Right cardiac atrium (tissue), 5 donors: ENCODE results near the gene USP13. TPM values are rescaled to one million over a fixed set of nuclear protein-coding genes. Genes with fewer than 3 reads are reported as not detected.

Experiments
- ATAC-seq, 2 donors: fragments of 200-7000 bp; cut with Tn5 transposase; one replicate each; pipeline versions ENCODE4 v1.8.0 to v1.9.1; 2020; ENCODE audit warnings: moderate library complexity in 2 of 2, mild to moderate bottlenecking in 1 of 2
- DNase-seq, 3 donors: peaks; one replicate each; pipeline ENCODE4 v3.0.0-alpha.2; 2020
- H3K27ac ChIP-seq: one replicate; pipeline ENCODE4 v1.5.1; 2013; ENCODE audit warnings: mild to moderate bottlenecking, low read length, control low read depth, moderate library complexity
- H3K27me3 ChIP-seq: one replicate; pipeline ENCODE4 v1.6.1; 2013; ENCODE audit not compliant: control insufficient read depth, insufficient read depth
- H3K4me1 ChIP-seq: one replicate; pipeline ENCODE4 v1.6.1; 2013; ENCODE audit warnings: low read length; ENCODE audit not compliant: control insufficient read depth, insufficient read depth
- H3K4me3 ChIP-seq: one replicate; pipeline ENCODE4 v1.5.1; 2013; ENCODE audit warnings: low read length, control low read depth
- H3K9me3 ChIP-seq: one replicate; pipeline ENCODE4 v1.6.1; 2013; ENCODE audit warnings: low read length; ENCODE audit not compliant: control insufficient read depth
- WGBS: extraction: QIAGEN DNeasy Blood & Tissue Kit; methylation state at CpG from one replicate; pipeline ENCODE4 v1.1.7; 2013; 5-methylcytosine and 5-hydroxymethylcytosine counted together
- intact Hi-C, 4 donors: fragments of 100-400 bp; cut with DNase I; formaldehyde crosslinking; loops; one replicate each; pipeline versions ENCODE4 v1.11.0 to v1.14.0; 2022 to 2023
- polyA plus RNA-seq: library from polyadenylated mRNA; stranded (reverse); fragments of 200-250 nt; gene quantifications from one replicate; pipeline ENCODE4 v1.2.3, GENCODE V29; 2013
- total RNA-seq, 4 donors: library from RNA; stranded (reverse); fragmentation: NEBNext Ultra II Directional; extraction: Animal tissue kit (Norgen Biotek cat#: 25700); gene quantifications; one replicate each; pipeline ENCODE4 v1.2.1, GENCODE V29; 2021
- donor health status: healthy with polysubstance abuse.
- donor health status: DM: no; HTN: yes; CAD: no.
- donor health status: DM: no; HTN: no; CAD: no.
- donor health status: DM: no; HTN: yes; CAD: no; lungs with severe emphysema.
- donor health status: DM: yes; HTN: yes; CAD: no.

Gene USP13
- total and polyA plus RNA-seq, 5 donors, result 20.0 to 101 (median 71.0) TPM

DNA sequence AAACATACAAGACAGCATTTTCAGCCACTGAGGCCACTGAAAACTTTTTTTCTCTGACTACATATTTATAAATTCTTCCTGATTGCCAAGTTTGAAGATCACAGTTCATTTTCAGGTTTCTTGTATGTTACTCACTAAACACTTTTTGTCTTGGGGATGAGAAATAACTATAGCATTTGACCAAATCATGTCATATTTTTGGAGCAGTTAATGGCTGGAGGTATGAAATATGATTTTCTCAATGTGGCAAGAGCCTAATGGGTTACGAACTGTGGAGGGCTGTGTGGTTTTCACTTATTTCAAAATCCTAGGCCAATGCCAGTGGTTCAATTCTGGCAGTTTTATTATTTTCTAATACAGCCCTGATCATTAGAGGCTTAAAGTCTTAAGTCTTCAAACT is 64.4 kb downstream of the USP13 start:
- intact Hi-C loops, result loop anchor here in 1 of 4 donors (10.0 kb wide), 1 partner anchor 62 kb away; the partner anchor contains the start of gene USP13
- no peak for DNase-seq
- H3K9me3 ChIP-seq, result no peaks in the 10 kb centered on the region
- ATAC-seq, result no peak
- 93% methylated on average over 1 of the region's 1 CpG for WGBS
- no peak overlapping the region for H3K27ac ChIP-seq
- no peak overlapping the region for H3K4me3 ChIP-seq
- no peaks in the 10 kb centered on the region for H3K27me3 ChIP-seq
- peaks cover 4% of the 10 kb centered on the region for H3K4me1 ChIP-seq

- Histone ChIP-seq H3K9me3 (no peaks in the 10 kb centered on the region), H3K27ac (no peak overlapping the region), H3K4me3 (no peak overlapping the region), H3K27me3 (no peaks in the 10 kb centered on the region), H3K4me1 (no peaks in the 10 kb centered on the region)
- no peak for DNase-seq
- intact Hi-C loops, result loop anchor here in 1 of 4 donors (10.0 kb wide), 1 partner anchor 64 kb away; the partner anchor contains the start of gene USP13
- ATAC-seq, result no peak
- WGBS, result 92% methylated on average over 10 of the region's 10 CpGs
Measured at GRCh38 chr3:179719048-179719734, 66.4 kb downstream of the USP13 start.

DNA sequence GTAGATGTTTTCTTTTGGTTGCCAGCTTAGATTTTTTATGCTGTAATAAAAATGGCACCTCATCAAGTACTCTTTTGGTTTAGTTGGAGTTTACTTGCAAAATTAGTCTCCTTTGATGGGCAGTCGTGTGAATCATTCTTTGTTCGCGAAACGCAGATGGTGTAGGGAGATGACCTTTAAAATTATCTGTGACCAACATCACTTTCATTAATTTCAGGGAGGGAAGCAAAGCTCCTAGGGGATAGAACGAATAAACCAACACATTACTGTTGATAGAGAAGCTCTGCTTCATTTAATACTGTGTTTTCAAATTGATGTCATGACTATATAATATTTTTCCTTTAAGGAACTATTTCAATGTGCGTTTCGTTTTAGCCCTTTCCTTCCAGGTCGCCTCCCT is 67.4 kb downstream of the USP13 start:
- Histone ChIP-seq H3K27ac (no peak overlapping the region), H3K27me3 (no peaks in the 10 kb centered on the region), H3K4me3 (no peak overlapping the region), H3K9me3 (no peaks in the 10 kb centered on the region), H3K4me1 (no peaks in the 10 kb centered on the region)
- intact Hi-C loops, result no loop called here
- 79% methylated on average over 8 of the region's 8 CpGs for WGBS
- ATAC-seq, result no peak
- no peak for DNase-seq

- no peaks in the 10 kb centered on the region for H3K9me3 ChIP-seq
- intact Hi-C loops, result no loop called here
- no peaks in the 10 kb centered on the region for H3K27me3 ChIP-seq
- no peak overlapping the region for H3K27ac ChIP-seq
- peaks cover 5% of the 10 kb centered on the region for H3K4me1 ChIP-seq
- DNase-seq (no peak), ATAC-seq (no peak)
- no peak overlapping the region for H3K4me3 ChIP-seq
Measured at GRCh38 chr3:179723617-179724016, 70.8 kb downstream of the USP13 start.

DNA sequence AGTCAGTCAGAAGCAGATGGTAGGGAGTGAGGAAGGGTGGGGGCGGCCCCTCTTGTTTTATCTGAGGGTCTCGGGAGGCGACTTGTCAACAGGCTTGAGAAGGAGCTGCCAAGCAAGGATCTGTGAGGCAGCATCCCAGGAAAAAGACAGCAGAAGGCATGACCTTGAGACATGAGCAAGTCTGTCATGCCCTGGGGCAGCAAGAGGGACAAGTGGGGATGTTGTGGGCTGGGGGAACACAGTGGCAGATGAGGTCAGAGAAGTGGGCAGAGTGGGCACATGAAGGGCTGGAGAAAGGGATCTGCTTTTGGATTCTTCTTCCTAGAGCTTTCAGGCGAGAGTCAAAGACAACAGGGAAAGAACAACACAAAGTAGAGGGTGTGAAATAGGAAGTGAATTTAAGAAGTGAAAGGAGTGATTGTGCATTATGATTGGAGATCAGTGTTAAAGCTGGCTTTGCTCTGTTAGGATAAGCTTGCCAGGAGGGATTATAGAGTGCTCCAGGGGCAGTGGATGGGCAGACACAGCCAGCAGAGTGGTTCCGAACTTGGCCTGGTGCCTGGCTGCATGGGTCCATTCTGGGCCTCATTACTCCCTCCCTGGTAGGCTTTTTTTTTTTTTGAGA is 73.3 kb downstream of the USP13 start:
- DNase-seq (peak in 1 of 3 donors; percentile 65), ATAC-seq (peak; percentile 45 to 49)
- Histone ChIP-seq H3K9me3 (no peaks in the 10 kb centered on the region), H3K4me3 (no peak overlapping the region), H3K4me1 (peaks cover 5% of the 10 kb centered on the region), H3K27ac (peak overlapping the region; percentile 39), H3K27me3 (no peaks in the 10 kb centered on the region)
- 69% methylated on average over 5 of the region's 5 CpGs for WGBS
- intact Hi-C loops, result no loop called here

DNA sequence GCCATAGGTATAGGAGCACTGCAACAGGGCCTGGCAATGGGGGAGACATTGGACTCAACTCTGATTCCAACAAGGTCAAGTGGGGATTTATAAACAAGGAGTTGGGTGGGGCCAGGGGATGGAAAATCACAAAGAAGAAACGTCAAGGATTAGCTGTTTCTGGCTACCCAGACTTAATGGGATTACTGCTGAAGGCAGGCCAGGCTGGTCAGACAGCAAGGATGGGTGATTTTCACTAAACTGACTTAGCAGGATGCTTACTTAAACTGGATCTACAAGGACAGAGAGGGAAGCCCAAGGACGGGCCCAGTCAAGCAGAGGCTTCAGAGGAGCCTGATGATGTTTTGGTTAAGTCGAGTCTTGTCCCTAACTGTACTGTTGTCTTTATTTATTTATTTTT is 76.2 kb downstream of the USP13 start:
- Histone ChIP-seq H3K27me3 (no peaks in the 10 kb centered on the region), H3K9me3 (no peaks in the 10 kb centered on the region), H3K27ac (no peak overlapping the region), H3K4me1 (peaks cover 8% of the 10 kb centered on the region), H3K4me3 (no peak overlapping the region)
- WGBS, result 81% methylated on average over 3 of the region's 3 CpGs
- no peak for DNase-seq
- no peak for ATAC-seq
- intact Hi-C loops, result no loop called here

- DNase-seq (no peak), ATAC-seq (no peak)
- 78% methylated on average over 2 of the region's 2 CpGs for WGBS
- H3K4me1 ChIP-seq, result peaks cover 8% of the 10 kb centered on the region
- H3K4me3 ChIP-seq, result no peak overlapping the region
- no peak overlapping the region for H3K27ac ChIP-seq
- H3K27me3 ChIP-seq, result no peaks in the 10 kb centered on the region
- no peaks in the 10 kb centered on the region for H3K9me3 ChIP-seq
- intact Hi-C loops, result no loop called here
Measured at GRCh38 chr3:179729981-179730380, 77.1 kb downstream of the USP13 start.

DNA sequence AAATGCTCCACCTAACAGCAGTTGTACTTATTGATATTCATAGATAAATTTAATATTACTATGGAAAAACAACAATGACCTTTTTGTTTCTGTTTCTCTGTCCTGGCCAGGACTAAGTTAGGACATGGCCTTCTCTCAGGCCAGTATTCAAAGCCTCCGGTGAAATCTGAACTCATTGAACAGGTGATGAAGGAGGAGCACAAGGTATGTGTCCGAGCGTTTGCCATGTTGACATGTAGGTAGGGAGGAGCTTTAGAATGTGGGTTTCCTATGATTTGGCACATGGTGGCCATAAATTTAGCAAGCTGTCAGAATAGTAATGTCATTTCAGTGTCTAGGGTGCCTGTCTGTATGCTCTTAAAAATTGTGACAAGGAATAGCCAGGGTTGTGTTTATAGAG is 77.7 kb downstream of the USP13 start:
- no peaks in the 10 kb centered on the region for H3K9me3 ChIP-seq
- ATAC-seq, result no peak
- no peaks in the 10 kb centered on the region for H3K27me3 ChIP-seq
- intact Hi-C loops, result no loop called here
- H3K4me3 ChIP-seq, result no peak overlapping the region
- 95% methylated on average over 3 of the region's 3 CpGs for WGBS
- H3K4me1 ChIP-seq, result peaks cover 8% of the 10 kb centered on the region
- no peak for DNase-seq
- H3K27ac ChIP-seq, result no peak overlapping the region

DNA sequence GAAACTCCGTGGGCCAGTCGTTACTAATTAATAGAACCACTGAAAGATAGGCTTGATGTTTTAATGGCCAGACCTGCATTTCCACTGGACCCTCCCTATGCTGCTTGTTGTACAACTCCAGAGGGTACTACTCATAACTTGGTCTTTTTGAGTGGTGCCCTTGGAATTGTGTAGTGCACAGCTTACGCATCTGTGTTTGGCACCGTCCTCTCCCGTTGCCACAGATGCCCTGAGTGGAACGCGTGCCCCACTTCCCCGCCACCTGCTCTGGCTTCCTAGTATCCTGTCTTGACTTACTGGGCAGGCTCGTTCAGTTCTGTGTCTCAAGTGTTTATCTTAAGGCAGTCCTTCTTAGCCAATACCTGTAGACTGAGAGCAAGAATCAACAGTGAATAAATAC is 78.7 kb downstream of the USP13 start:
- intact Hi-C loops, result no loop called here
- Histone ChIP-seq H3K9me3 (no peaks in the 10 kb centered on the region), H3K27ac (no peak overlapping the region), H3K27me3 (no peaks in the 10 kb centered on the region), H3K4me1 (peaks cover 3% of the 10 kb centered on the region), H3K4me3 (no peak overlapping the region)
- 95% methylated on average over 9 of the region's 9 CpGs for WGBS
- ATAC-seq (no peak), DNase-seq (no peak)

DNA sequence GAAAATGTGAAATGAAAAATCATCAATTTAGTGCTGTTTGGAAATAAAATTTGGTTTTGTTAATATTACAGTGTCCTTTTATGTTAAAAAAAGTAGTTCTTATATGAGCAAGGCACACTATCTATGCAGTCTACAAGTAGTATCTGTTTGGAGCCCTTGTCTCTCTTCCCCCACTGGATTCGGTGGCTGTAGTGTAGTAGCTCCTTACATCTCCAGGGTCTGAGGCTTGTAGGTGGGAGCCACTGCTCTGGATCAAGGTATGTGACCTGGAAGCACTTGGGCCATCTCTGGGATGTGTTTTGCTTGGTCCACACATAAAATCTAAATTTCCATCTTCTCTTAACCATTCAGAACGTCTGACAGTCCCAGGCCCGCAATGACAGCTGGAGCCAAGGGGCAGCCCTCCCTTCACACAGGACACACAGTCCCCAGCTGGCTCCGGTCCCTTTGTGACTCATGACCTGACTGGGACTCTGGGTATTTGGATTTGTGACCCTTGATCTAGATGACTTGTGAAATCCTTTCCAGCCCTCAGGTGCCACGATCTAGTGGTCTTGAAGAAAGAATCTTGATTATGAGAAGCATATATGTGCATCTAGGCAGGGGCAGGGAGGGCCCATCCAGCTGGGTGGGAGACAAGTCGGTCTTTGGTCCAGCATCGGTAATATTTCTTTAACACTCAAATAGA is 80.0 kb downstream of the USP13 start:
- DNase-seq (peak; percentile 44 to 74 (median 73)), ATAC-seq (peak; percentile 78 to 83)
- intact Hi-C loops, result no loop called here
- peak overlapping the region; percentile 47 for H3K27ac ChIP-seq
- H3K27me3 ChIP-seq, result no peaks in the 10 kb centered on the region
- no peak overlapping the region for H3K4me3 ChIP-seq
- H3K4me1 ChIP-seq, result peaks cover 3% of the 10 kb centered on the region
- no peaks in the 10 kb centered on the region for H3K9me3 ChIP-seq
- 72% methylated on average over 7 of the region's 7 CpGs for WGBS

DNA sequence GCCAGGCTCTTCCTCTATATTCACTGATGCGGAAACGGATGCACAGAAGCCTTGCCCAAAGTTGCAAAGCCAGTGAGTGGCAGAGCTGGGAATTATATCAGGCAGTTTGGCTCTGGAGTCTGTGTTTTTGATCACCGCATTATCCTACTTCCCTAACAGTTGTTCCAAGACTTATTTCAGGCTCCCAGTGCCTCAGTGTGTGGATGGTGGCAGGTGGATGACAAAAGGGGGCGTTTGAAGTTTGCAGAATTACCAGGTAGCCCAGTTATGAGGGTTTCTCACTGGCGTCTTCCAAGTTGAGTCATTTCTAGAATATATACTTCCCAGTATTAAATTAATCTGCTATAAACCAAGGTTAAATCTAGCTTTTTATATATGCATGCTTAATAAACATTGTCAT is 81.0 kb downstream of the USP13 start:
- WGBS, result 86% methylated on average over 5 of the region's 5 CpGs
- ATAC-seq (no peak), DNase-seq (no peak)
- H3K4me1 ChIP-seq, result peaks cover 4% of the 10 kb centered on the region
- no peak overlapping the region for H3K4me3 ChIP-seq
- intact Hi-C loops, result no loop called here
- H3K27ac ChIP-seq, result no peak overlapping the region
- no peaks in the 10 kb centered on the region for H3K9me3 ChIP-seq
- no peaks in the 10 kb centered on the region for H3K27me3 ChIP-seq
